Right atrium auricular region (tissue), 2 donors: ENCODE results near the gene MEAK7. TPM values are rescaled to one million over a fixed set of nuclear protein-coding genes. Genes with fewer than 3 reads are reported as not detected.

ENCODE experiments used
- DNase-seq: peaks from one replicate; pipeline ENCODE4 v3.0.0-alpha.2; 2019; ENCODE audit warnings: low spot score
- H3K27ac ChIP-seq, 2 donors: fragments of 200-600 bp; sonication (generic); 1 replicate in 1 of 2; 2 replicates in 1 of 2; pipeline ENCODE4 v1.5.1; 2016 to 2019
- H3K27me3 ChIP-seq, 2 donors: fragments of 200-600 bp; sonication (generic); one replicate each; pipeline versions ENCODE4 v1.5.1 to v1.6.0; 2017 to 2019
- H3K36me3 ChIP-seq: fragments of 200-600 bp; sonication (generic); one replicate; pipeline ENCODE4 v1.5.1; 2016
- H3K4me1 ChIP-seq, 2 donors: fragments of 200-600 bp; sonication (generic); one replicate each; pipeline versions ENCODE4 v1.5.1 to v1.6.0; 2017 to 2019
- H3K4me3 ChIP-seq, 2 donors: fragments of 200-600 bp; sonication (generic); 1 replicate in 1 of 2; 2 replicates in 1 of 2; pipeline ENCODE4 v1.5.1; 2017 to 2019; ENCODE audit warnings: mild to moderate bottlenecking in 1 of 2, moderate library complexity in 1 of 2
- H3K9me3 ChIP-seq, 2 donors: fragments of 200-600 bp; sonication (generic); one replicate each; pipeline ENCODE4 v1.5.1; 2019
- CTCF ChIP-seq, 2 donors: fragments of 200-600 bp; sonication (generic); IDR thresholded peaks; one replicate each; pipeline ENCODE4 v1.5.1; 2019; ENCODE audit warnings: antibody characterized with exemption in 2 of 2
- total RNA-seq, 2 donors: library from RNA; depleted of rRNA; stranded (reverse); fragments of >200 nt; gene quantifications; one replicate each; pipeline ENCODE4 v1.1.0, GENCODE V29; 2016

MEAK7 gene
- total RNA-seq, result 1 to 10 TPM; 5.3 to 6.9 TPM

- no peak for TF ChIP-seq CTCF (IDR thresholded peaks at IDR 0.05)
- peak within 1 kb of the TSS; percentile 66 to 89 for H3K4me3 ChIP-seq
- no peaks in the 10 kb centered on the region for H3K27me3 ChIP-seq
- H3K4me1 ChIP-seq, result peaks cover 0 to 34% of the 10 kb centered on the region in 2 donors
- H3K27ac ChIP-seq, result peak within 1 kb of the TSS; percentile 75 to 85
- DNase-seq, result peak; percentile 99
- H3K9me3 ChIP-seq, result no peaks in the 10 kb centered on the region
- H3K36me3 ChIP-seq, result no peaks in the 10 kb centered on the region
Observed at GRCh38 chr16:84504420-84505248, at the start of gene MEAK7. Gene MEAK7, minus strand, starts transcription at chr16:84504659. Its CDS starts 6,573 bp downstream, at chr16:84498086.

- H3K27ac ChIP-seq, result no peak overlapping the region
- H3K9me3 ChIP-seq, result no peaks in the 10 kb centered on the region
- no peak for TF ChIP-seq CTCF (IDR thresholded peaks at IDR 0.05)
- H3K36me3 ChIP-seq, result no peaks in the 10 kb centered on the region
- H3K4me3 ChIP-seq, result no peak overlapping the region
- no peaks in the 10 kb centered on the region for H3K4me1 ChIP-seq
- no peaks in the 10 kb centered on the region for H3K27me3 ChIP-seq
- DNase-seq, result no peak
Observed at GRCh38 chr16:84553873-84554399, 49.5 kb upstream of the MEAK7 start.

- Histone ChIP-seq H3K36me3 (no peaks in the 10 kb centered on the region), H3K4me1 (no peaks in the 10 kb centered on the region), H3K27ac (no peak overlapping the region), H3K27me3 (no peaks in the 10 kb centered on the region), H3K4me3 (no peak overlapping the region), H3K9me3 (no peaks in the 10 kb centered on the region)
- no peak for DNase-seq
- TF ChIP-seq CTCF (IDR thresholded peaks at IDR 0.05), result no peak
Observed at GRCh38 chr16:84552135-84552534, 47.7 kb upstream of the MEAK7 start.

- Histone ChIP-seq H3K27ac (no peak overlapping the region), H3K4me1 (no peaks in the 10 kb centered on the region), H3K27me3 (no peaks in the 10 kb centered on the region), H3K9me3 (no peaks in the 10 kb centered on the region), H3K4me3 (no peak overlapping the region), H3K36me3 (no peaks in the 10 kb centered on the region)
- no peak for DNase-seq
- TF ChIP-seq CTCF (IDR thresholded peaks at IDR 0.05), result no peak
Observed at GRCh38 chr16:84550096-84550495, 45.6 kb upstream of the MEAK7 start.

DNA sequence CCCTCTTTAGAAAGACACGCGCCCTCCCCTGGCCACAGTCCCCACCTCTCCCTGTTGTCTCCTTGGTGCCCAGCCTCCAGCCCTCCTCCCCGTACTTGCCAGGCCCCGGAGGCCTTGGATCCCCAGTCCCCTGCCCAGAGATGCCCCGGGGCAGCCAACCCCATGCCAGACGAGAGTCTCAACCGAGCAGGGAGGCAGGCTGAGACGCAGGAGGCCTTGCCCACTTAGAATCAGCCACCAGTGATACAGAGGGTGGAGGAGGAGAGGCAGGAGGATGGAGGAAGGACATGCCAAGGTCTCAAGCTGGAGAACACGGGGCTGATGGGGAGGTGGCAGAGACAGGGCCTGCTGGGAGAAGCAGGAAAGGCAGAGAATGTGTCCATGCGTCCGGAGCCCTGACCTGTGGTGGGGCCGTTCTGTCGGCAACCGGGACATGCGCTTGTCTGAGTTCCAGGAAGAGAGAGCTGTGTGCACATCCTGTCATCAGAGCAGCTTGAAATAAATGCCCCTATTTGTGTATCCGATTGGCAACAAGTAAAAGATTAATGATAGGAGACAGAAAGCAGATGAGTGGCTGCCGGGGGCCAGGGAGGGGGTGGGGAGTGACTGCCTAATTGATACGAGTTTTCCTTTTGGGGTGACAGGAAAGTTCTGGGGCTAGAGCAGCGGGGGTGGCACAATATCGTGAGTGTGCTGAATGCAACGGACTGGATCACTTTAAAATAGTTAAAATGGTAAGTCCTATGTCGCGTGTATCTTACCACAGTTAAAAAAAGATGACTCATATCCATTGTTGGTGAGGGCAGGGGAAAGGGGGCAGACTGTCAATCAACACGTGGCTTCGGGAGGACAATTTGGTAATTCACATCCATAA is 44.7 kb upstream of the MEAK7 start:
- H3K27ac ChIP-seq, result peak overlapping the region in 1 of 2 donors; percentile 31
- no peak for DNase-seq

More for the DNA sequence above, 44.7 kb upstream of the MEAK7 start:
- peaks cover 0 to 5% of the 10 kb centered on the region in 2 donors for H3K4me1 ChIP-seq
- no peaks in the 10 kb centered on the region for H3K9me3 ChIP-seq
- H3K4me3 ChIP-seq, result no peak overlapping the region
- H3K36me3 ChIP-seq, result no peaks in the 10 kb centered on the region
- no peaks in the 10 kb centered on the region for H3K27me3 ChIP-seq
- TF ChIP-seq CTCF (IDR thresholded peaks at IDR 0.05), result no peak
